GM12801 (cell line): ENCODE results near the gene SMIM14.

Source experiments
- TF ChIP-seq, protein P1 (sequence below): IDR thresholded peaks from one replicate; pipeline ENCODE4 v1.5.1; 2011; ENCODE audit warnings: control low read depth; ENCODE audit not compliant: insufficient read length; ENCODE audit errors: extremely low read depth

Gene SMIM14

DNA sequence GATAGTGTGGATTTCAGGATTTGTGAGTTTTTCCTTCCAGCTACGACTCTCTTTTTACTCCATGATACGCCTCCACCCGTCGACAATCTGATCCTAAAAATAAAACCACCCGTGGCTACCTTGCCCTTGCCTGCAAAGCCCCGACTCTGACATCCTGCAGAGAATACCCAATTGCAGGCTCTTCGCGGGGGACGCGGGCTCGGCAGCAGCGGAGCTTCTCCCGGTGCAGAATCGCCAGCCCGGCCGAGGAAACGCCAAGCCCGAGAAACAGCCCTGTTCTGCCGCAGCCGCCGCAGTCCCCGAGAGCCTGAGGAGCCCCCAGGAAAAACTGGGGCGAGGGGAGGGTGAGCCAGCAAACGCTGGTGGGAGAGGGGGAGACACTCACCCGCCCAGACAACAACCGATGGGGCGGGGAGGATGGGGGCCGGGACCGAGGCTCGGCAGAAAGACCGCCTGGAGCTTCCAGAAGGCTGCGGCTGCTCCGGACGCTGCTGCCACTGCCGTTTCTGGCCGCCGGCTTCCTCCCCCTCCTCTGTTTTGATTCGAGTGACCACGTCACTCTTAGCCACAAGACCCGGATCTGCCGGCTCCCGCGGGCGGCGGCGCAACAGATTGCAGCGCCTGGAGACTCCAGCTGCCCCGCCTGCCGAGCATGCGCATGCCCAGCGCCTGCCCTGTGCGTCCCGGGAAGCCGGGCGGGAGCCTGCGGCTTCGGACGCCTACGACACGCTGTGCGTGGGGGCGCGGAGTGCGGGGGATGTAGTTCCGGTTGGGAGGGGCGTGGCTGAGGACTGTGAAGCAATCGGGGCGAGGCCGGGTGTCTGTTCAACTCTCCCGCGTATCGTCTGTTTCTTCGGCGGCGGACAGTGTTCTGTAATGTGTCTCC lies at the start of gene SMIM14:
SMIM14 (minus strand) TSS at position 512 of the 886 bp plus-strand sequence. CDS start 33,720 bp downstream, outside the sequence.
- TF ChIP-seq, protein P1, sequence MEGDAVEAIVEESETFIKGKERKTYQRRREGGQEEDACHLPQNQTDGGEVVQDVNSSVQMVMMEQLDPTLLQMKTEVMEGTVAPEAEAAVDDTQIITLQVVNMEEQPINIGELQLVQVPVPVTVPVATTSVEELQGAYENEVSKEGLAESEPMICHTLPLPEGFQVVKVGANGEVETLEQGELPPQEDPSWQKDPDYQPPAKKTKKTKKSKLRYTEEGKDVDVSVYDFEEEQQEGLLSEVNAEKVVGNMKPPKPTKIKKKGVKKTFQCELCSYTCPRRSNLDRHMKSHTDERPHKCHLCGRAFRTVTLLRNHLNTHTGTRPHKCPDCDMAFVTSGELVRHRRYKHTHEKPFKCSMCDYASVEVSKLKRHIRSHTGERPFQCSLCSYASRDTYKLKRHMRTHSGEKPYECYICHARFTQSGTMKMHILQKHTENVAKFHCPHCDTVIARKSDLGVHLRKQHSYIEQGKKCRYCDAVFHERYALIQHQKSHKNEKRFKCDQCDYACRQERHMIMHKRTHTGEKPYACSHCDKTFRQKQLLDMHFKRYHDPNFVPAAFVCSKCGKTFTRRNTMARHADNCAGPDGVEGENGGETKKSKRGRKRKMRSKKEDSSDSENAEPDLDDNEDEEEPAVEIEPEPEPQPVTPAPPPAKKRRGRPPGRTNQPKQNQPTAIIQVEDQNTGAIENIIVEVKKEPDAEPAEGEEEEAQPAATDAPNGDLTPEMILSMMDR: no peak

DNA sequence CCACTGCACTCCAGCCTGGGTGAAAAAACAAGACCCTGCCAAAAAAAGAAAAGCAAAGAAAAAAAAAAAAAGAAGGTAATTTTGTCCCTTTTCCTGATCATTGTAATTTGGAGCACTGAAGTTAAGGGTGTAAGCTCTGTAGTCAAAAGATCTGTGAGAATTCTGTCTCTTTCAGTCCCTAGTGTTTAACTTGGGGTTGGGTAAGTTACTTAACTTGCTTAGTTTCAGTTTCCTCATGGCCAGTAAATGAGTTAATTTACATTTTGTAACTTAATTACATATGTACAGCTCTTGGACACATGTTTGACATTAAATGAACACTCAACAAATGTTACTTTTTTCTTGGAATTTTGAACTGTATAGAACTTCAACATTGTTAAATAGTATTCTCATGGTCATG lies 48.3 kb upstream of the SMIM14 start:
- TF ChIP-seq, protein P1: no peak

DNA sequence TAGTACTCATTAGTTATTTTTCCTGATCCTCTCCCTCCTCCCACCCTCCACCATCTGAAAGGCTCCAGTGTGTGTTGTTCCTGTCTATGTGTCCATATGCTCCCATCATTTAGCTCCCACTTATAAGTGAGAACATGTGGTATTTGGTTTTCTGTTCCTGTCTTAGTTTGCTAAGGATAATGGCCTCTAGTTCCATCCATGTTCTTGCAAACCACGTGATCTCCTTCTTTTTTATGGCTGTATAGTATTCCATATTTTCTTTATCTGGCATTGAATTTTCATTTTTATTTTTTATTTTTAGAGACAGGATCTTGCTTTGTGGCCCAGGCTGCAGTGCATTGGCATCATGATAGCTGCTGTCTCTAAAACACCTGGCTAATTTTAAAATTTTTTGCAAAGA lies 47.3 kb upstream of the SMIM14 start:
- TF ChIP-seq, protein P1: no peak

DNA sequence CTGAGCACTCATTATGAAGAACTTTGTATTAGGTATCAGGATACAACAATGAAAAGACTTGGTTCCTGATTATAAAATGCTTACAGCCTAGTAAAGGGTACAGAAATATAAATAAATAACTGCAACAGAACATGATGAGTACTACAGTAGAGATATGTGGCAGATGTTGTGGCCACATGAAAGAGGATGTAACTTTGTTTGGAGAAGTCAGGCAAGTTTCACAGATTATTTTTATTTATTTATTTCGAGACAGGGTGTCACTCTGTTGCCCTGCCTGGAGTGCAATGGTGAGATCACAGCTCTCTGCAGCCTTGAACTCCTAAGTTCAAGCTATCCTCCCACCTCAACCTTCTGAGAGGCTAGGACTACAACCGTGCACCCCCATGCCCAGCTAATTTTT lies 43.5 kb upstream of the SMIM14 start:
- TF ChIP-seq, protein P1: no peak

DNA sequence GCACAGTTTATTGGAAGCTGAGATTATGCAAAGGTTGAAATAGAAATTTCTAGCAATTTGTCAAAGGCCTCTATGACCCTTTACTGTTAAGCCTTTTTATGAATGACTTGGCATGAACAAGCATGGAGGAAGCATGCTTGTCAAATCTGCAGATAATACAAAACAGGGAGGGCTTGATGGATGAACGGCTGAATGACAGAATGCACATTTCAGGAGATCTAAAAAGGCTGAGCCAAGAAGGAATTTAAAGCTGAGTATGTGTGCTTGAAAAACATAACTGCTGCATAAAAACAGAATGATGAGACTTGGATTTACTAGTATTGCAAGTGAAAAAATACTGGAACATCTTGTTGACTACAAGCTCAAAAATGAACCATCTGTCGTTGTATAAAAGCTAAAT lies 30.2 kb upstream of the SMIM14 start:
- TF ChIP-seq, protein P1: no peak

DNA sequence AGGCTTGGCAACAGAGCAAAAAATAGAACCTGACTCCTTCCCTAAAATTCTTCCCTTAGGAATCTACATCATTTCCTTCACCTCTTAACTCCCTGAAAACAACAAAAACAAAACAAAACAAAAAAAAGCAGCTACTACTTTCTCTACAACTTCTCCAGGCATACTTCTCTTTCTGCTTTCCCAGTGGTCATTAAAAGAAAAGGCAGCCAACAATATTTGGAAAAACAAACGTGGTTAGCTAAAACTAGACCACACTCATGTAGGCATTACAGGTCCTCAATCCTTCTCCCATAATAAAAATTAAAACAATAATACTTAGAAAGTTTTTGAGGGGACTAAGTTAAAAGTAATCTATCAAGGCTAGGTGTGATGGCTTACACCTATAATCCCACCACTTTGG lies 29.0 kb upstream of the SMIM14 start:
- TF ChIP-seq, protein P1: no peak

DNA sequence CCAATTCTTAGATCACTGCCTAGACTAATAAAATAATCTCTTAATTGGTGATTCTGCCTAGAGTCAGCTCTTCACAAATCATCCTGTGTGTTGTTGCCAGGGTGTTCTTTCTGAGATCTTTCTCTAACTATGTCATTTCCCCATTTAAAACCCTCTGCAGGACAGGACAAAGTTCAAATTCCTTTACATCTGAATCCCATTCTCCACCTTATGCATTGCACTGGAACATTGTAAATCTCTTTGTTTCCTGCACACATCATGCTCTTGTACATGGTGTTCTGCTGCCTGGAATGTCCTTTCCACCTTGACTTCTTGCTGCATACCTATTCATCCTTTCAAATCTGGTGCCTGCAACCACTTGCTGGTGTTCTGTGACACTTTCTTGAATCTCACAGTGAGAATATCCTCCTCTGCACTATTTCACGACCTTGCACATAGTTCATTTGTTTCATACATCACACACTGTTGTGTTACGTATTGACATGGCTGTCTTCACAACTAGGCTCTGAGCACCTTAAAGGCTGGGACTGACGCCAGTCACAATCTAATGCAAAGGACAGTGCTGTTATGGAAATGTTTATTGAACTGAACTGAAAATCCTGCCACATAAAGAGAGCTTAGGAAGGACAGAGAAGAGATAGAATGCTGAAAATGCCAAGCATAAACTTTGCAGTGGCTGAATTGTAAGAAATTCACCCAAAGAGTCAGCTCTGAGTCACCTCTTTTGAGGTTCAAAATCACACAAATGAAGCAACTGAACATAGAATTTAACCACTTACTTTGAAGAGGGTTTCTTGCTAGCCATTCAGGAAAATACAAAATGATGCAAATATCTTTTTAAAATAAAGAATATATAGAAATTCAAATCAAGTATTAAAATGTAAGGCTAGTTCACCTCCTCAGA lies 26.4 kb upstream of the SMIM14 start:
- TF ChIP-seq, protein P1: no peak
